Measurements from ENCODE around the gene FER.
"Not testable (repeated sequence)": the region's sequence is repeated elsewhere in the genome, so short reads cannot be mapped to it uniquely, and the experiment has no call there.

FER gene

DNA sequence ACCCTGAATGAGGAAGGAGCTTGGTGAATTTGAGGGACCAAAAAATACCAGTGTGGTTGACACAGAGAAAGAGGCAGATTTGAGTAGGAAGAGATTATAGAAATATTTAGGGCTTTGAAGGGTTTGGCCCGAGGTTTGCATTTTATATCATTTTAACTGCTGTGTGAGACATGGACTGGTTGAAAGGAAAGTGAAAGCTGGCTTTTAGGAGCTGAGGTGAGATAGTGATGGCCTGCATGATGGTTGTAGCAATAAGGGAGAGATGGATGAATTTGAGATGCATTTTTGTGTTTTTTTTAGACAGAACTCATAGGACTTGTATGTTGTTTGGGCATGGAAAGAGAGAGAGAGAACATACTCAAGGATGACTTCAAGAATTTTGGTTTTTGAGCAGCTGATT, 21.7 kb downstream of the FER start:
- no peaks in the 10 kb centered on the region for H3K9me3 Mint-ChIP-seq
- H3K4me3 Mint-ChIP-seq: no peak overlapping the region
- no peak overlapping the region for H3K27ac Mint-ChIP-seq
- peaks cover 7% of the 10 kb centered on the region for H3K4me1 Mint-ChIP-seq
- H3K36me3 Mint-ChIP-seq: peaks cover 7% of the 10 kb centered on the region
- no peaks in the 10 kb centered on the region for H3K27me3 Mint-ChIP-seq

DNA sequence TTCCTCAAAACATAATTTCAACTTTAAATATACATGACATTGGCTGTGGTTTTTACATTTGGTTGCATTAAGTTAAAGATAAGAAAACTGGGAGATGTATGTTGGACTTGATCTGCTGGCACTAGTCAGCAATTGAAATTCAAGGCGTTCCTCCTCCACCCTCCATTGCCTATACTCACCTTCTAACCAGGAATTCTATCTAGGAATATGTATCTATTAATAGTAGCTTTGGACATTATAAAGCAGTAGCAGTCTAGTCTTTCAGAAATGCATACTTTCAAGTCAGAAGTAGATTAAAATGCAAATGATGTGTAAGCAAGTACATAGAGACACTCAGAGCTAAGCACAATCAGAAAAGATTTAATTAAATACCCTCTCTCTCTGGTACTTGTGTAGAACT, 24.9 kb downstream of the FER start:
- Mint-ChIP-seq H3K4me3 (no peak overlapping the region), H3K9me3 (peaks cover 4% of the 10 kb centered on the region), H3K36me3 (peaks cover 9% of the 10 kb centered on the region), H3K4me1 (peaks cover 7% of the 10 kb centered on the region), H3K27ac (no peak overlapping the region), H3K27me3 (no peaks in the 10 kb centered on the region)

DNA sequence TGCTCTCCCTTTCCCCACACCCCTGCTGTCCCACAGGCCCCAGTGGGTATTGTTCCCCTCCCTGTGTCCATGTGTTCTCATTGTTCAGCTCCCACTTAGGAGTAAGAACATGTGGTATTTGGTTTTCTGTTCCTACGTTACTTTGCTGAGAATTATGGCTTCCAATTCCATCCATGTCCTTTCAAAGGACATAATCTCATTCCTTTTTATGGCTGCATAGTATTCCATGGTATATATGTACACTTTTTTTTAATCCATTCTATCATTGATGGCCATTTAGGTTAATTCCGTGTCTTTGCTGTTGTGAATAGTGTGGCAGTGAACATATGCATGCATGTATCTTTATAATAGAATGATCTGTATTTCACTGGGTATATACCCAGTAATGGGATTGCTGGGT, 25.6 kb downstream of the FER start:
- Mint-ChIP-seq H3K4me3 (no peak overlapping the region), H3K27ac (no peak overlapping the region), H3K36me3 (peaks cover 11% of the 10 kb centered on the region), H3K27me3 (no peaks in the 10 kb centered on the region), H3K9me3 (peaks cover 5% of the 10 kb centered on the region), H3K4me1 (peaks cover 7% of the 10 kb centered on the region)

DNA sequence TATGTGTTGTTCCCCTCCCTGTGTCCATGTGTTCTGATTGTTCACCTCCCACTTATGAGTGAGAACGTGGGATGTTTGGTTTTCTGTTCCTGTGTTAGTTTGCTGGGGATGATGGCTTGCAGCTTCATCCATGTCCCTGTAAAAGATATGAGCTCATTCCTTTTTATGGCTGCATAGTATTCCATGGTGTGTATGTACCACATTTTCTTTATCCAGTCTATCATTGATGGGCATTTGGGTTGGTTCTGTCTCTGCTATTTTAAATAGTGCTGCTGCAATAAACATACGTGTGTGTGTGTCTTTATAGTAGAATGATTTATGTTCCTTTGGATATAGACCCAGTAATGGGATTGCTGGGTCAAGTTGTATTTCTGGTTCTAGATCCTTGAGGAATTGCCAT, 26.4 kb downstream of the FER start:
- not testable (repeated sequence) for H3K4me1 Mint-ChIP-seq, H3K9me3 Mint-ChIP-seq, H3K4me3 Mint-ChIP-seq, H3K27ac Mint-ChIP-seq, H3K27me3 Mint-ChIP-seq
- H3K36me3 Mint-ChIP-seq: peaks cover 11% of the 10 kb centered on the region

DNA sequence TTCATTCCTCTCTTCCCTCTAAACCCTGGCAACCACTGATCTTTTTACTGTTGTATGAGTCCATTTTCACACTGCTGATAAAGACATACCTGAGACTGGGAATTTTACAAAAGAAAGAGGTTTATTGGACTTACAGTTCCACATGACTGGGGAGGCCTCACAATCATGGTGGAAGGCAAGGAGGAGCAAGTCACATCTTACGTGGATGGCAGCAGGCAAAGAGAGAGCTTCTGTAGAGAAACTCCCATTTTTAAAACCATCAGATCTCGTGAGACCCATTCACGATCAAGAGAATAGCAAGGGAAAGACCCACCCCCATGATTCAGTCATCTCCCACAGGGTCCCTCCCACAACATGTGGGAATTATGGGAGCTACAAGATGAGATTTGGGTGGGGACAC, 29.9 kb downstream of the FER start:
- not testable (repeated sequence) for H3K27me3 Mint-ChIP-seq, H3K4me3 Mint-ChIP-seq, H3K27ac Mint-ChIP-seq, H3K9me3 Mint-ChIP-seq
- peaks cover 18% of the 10 kb centered on the region for H3K4me1 Mint-ChIP-seq
- H3K36me3 Mint-ChIP-seq: peaks cover 15% of the 10 kb centered on the region

DNA sequence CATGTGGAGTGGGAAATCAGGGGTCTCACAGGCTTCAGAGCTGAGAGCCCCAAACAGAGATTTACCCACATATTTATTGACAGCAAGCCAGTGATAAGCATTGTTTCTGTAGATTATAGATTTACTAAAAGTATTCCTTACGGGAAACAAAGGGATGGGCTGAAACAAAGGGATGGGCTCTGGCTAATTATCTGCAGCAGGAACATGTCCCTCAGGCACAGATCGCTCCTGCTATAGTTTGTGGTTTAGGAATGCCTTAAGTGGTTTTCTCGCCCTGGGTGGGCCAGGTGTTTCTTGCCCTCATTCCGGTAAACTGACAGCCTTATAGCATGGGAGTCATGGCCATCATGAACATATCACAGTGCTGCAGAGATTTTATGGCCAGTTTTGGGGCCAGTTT, 36.9 kb downstream of the FER start:
- Mint-ChIP-seq H3K4me1 (peaks cover 36% of the 10 kb centered on the region), H3K36me3 (peaks cover 27% of the 10 kb centered on the region)
- H3K9me3 Mint-ChIP-seq, H3K27me3 Mint-ChIP-seq, H3K27ac Mint-ChIP-seq, H3K4me3 Mint-ChIP-seq: not testable (repeated sequence)

DNA sequence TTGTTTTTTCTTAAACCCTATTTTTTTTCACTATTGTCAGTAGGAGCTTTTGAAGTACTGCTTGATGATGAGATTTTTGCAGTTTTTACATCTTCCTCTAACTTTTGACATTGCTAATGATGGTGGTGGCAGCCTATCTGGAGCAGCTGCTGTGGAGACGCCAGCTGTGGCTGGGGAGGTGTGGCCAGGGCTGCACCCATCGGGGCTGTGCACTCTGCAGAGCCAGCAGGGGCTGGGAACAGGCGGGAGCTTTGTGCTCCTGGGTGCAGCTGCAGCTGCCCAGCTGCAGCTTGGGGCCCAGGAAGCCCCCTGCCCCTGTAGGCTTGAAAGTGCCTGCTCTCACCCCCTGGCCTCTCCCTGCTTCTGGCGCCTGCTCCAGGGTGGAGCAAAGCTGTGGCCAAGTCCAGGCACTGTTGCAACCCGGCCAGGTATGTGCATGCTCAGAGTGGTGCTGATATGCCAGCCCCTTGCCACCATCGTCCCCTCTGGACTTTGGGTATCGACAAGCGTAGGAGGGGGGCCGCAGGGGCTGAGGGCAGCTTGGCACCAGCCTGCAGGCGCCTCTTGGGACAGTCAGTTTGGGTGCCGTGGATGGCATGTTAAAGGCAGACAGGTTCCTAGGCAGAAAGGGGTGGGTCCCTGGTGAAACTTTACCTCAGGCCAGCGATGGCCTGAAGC, 39.2 kb downstream of the FER start:
- no peak overlapping the region for H3K27ac Mint-ChIP-seq
- peaks cover 27% of the 10 kb centered on the region for H3K36me3 Mint-ChIP-seq
- H3K27me3 Mint-ChIP-seq: no peaks in the 10 kb centered on the region
- H3K4me1 Mint-ChIP-seq: peaks cover 38% of the 10 kb centered on the region
- no peaks in the 10 kb centered on the region for H3K9me3 Mint-ChIP-seq
- no peak overlapping the region for H3K4me3 Mint-ChIP-seq

DNA sequence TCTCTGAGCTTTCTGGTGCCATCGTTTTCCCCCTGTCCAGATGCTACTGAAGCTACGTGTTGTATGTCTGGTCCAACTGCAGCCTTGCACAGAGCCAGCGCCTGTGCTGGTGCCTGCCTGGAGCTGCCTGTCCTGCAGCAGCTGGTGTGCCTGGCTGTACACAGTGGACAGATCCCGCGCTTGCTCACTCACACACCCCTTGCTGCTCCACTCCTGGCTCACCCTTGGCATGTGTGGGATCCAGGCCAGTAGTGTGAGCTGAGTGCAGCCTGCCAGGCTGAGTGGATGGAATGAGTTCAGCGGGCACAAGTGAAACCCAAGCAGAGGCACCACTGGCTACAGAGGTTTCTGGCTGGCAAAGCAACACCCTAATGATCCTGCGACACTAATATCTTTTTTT, 40.4 kb downstream of the FER start:
- Mint-ChIP-seq H3K36me3 (peaks cover 23% of the 10 kb centered on the region), H3K4me1 (peaks cover 31% of the 10 kb centered on the region), H3K4me3 (no peak overlapping the region), H3K9me3 (peaks cover 3% of the 10 kb centered on the region), H3K27ac (no peak overlapping the region), H3K27me3 (no peaks in the 10 kb centered on the region)

DNA sequence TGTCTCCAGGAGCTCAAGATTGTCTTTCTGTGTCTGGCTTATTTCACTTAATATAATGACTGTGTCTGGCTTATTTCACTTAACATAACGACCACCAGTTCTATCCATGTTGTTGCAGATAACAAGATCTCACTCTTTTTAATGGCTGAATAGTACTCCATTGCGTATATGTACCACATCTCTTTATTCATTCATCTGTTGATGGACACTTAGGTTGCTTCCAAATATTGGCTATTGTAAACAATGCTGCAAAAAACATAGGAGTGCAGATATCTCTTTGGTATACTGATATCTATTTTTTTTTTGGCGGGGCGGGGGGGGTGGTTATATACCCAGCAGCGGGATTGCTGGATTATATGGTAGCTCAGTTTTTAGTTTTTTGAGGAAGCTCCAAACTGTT, 45.5 kb downstream of the FER start:
- H3K9me3 Mint-ChIP-seq: peaks cover 8% of the 10 kb centered on the region
- peaks cover 23% of the 10 kb centered on the region for H3K36me3 Mint-ChIP-seq
- peaks cover 20% of the 10 kb centered on the region for H3K4me1 Mint-ChIP-seq
- H3K27me3 Mint-ChIP-seq: no peaks in the 10 kb centered on the region
- H3K4me3 Mint-ChIP-seq: no peak overlapping the region
- H3K27ac Mint-ChIP-seq: no peak overlapping the region

DNA sequence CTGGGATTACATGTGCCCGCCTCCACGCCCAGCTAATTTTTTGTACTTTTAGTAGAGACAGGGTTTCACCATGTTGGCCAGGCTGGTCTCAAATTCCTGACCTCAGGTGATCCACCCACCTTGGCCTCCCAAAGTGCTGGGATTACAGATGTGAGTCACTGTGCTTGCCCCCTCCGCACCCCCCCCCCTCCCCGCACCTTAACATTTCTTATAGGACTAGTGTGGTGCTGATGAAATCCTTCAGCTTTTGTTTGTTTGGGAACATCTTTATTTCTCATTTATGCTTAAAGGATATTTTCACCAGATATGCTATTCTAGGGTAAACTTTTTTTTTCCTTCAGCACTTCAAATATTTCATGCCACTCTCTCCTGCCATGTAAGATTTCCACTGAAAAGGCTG, 46.7 kb downstream of the FER start:
- Mint-ChIP-seq H3K4me1 (peaks cover 20% of the 10 kb centered on the region), H3K36me3 (peaks cover 20% of the 10 kb centered on the region)
- not testable (repeated sequence) for H3K9me3 Mint-ChIP-seq, H3K27me3 Mint-ChIP-seq, H3K27ac Mint-ChIP-seq, H3K4me3 Mint-ChIP-seq

DNA sequence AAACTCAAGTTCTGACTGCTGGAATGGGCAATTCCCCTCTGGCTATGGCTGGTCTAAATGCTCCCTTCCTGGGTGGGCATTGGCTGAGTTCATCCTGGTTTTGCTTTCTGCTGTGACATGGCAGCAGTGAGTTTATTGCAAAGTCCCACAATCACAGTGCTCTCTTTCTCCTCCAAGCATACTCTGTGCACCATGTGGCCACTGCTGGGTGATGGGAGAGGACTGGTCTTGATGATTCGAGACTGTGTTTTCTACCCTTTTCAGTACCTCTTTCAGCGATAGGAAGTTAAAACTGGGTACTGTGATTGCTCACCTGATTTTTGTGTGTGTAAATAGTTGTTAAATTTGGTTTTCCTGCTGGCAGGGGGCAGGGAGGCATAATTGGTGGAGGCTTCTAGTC, 49.7 kb downstream of the FER start:
- Mint-ChIP-seq H3K4me1 (peaks cover 8% of the 10 kb centered on the region), H3K27me3 (no peaks in the 10 kb centered on the region), H3K4me3 (no peak overlapping the region)

DNA sequence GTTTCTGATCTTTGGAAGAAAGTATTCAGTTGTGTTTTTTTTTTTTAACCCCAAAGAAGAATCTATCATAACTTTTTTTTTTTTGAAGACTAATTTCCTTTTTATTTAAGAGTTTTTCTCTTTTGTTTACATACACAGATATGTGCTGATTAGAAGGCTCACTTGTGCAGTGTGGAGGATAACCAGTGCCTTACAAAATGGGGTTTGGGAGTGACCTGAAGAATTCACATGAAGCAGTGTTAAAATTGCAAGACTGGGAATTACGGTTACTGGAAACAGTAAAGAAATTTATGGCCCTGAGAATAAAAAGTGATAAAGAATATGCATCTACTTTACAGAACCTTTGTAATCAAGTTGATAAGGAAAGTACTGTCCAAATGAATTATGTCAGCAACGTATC, 50.3 kb downstream of the FER start:
- peaks cover 31% of the 10 kb centered on the region for H3K36me3 Mint-ChIP-seq
- H3K27ac Mint-ChIP-seq: no peak overlapping the region
- H3K4me1 Mint-ChIP-seq: peaks cover 8% of the 10 kb centered on the region
- H3K27me3 Mint-ChIP-seq: no peaks in the 10 kb centered on the region
- peaks cover 7% of the 10 kb centered on the region for H3K9me3 Mint-ChIP-seq
- no peak overlapping the region for H3K4me3 Mint-ChIP-seq

More for the DNA sequence above, 49.7 kb downstream of the FER start:
- peaks cover 8% of the 10 kb centered on the region for H3K9me3 Mint-ChIP-seq
- H3K27ac Mint-ChIP-seq: no peak overlapping the region
- peaks cover 30% of the 10 kb centered on the region for H3K36me3 Mint-ChIP-seq

DNA sequence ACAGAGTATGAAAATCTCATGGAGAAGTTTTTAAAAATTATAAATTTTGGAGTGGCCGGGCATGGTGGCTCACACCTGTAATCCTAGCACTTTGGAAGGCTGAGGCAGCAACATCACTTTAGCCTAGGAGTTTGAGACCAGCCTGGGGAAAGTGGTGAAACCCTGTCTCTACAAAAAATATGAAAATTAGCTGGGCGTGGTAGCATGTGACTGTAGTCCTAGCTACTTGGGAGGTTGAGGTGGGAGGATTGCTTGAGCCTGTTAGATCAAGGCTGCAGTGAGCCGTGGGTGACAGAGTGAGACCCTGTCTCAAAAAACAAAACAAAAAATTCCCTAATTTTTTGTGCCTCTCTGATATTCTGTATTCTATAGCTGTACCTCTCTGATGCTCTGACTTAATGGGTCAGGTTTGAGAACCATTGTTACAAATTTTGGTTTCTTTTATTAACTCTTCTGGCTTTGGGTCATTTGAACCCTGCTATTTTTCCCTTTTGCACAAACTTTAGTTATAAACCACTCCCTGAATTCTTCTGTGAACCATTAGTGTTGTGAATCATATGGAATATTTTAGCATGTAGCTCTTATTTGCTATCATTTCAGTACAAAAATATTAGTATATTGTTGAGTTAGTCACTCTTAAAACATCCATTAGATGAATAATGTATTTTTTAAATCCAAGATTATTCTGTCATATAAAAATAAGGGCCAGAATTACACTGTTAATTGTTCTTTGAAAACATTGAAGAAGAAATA, 51.0 kb downstream of the FER start:
- Mint-ChIP-seq H3K27me3 (no peaks in the 10 kb centered on the region), H3K4me1 (peaks cover 8% of the 10 kb centered on the region), H3K36me3 (peaks cover 34% of the 10 kb centered on the region), H3K4me3 (no peak overlapping the region), H3K27ac (no peak overlapping the region), H3K9me3 (peaks cover 2% of the 10 kb centered on the region)

DNA sequence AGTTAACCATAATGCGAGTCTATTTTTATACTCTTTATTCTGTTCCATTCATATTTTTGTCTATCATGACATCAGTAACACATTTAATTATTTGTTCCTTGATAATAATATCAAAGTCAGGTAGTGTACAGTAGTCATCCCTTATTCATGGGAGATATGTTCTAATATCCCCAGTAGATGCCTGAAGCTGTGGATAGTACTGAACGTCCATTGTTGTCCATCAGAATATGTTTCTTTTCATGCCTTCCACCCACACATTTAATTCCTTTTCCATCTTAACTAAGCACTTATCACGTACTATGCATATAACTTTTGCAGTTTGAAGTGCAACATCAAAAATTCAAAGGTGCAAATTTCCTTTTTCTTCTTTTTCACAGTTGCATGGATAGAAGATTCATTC, 53.6 kb downstream of the FER start:
- Mint-ChIP-seq H3K4me3 (no peak overlapping the region), H3K27me3 (no peaks in the 10 kb centered on the region), H3K9me3 (peaks cover 5% of the 10 kb centered on the region), H3K36me3 (peaks cover 32% of the 10 kb centered on the region), H3K4me1 (peaks cover 8% of the 10 kb centered on the region), H3K27ac (peak overlapping the region; percentile 38)

DNA sequence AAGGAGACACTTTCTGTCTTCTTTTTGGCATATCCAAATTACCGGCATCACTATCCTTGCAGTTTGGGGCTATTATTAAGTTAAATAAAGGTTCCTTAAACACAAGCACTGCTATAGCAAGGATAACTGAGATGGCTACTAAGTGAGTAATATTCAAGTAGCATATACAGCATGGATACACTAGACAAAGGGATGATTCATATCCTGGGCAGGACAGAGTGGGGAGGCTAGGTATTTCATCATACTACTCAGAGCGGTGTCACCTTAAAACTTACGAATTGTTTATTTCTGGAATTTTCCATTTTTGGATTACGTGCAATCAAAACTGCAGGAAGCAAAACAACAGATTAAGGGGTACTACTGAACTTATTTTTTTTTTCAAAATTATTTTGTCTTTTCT, 54.1 kb downstream of the FER start:
- Mint-ChIP-seq H3K27me3 (no peaks in the 10 kb centered on the region), H3K36me3 (peaks cover 35% of the 10 kb centered on the region), H3K27ac (peak overlapping the region; percentile 38), H3K4me3 (no peak overlapping the region), H3K9me3 (peaks cover 8% of the 10 kb centered on the region), H3K4me1 (peaks cover 8% of the 10 kb centered on the region)

DNA sequence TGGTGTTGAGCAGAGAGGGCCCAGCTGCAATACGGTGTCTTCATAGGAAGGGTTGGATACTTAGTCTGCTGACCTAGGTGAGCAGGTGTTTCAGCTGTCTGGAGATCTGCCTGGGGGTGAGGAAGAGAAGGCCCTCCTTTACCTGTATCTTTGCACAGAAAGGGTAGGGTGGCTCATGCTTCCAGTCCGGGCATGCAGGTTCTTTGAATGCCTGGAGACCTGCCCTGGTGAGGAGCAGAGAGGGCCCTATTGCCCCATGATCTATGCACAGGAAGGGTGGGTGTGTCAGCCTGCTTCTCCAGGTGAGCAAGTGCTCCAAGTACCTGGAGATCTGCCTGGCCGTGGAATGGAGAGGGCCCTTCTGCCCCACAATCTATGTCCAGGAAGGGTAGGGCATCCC, 63.0 kb downstream of the FER start:
- peaks cover 23% of the 10 kb centered on the region for H3K36me3 Mint-ChIP-seq
- peaks cover 19% of the 10 kb centered on the region for H3K9me3 Mint-ChIP-seq
- no peak overlapping the region for H3K4me3 Mint-ChIP-seq
- H3K27ac Mint-ChIP-seq: no peak overlapping the region
- no peaks in the 10 kb centered on the region for H3K27me3 Mint-ChIP-seq
- peaks cover 10% of the 10 kb centered on the region for H3K4me1 Mint-ChIP-seq

DNA sequence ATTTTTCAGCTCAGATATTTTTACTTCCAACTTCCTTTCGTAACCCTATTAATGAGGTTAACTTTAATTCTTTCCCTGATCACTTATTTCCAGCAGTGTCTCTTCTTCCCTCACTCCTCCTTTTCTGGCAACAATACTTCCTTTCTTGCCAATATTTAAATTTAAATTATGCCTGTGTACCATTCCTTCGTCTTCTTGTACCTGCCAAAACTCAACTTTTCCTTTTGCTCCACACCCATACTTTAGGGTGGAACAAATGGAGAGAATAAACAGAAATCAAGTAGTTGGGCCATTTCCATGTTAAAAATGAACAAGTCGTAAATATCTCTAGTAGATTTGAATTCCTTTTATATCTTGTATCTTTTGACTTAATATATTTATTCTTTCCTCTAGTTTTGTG, 66.0 kb downstream of the FER start:
- no peak overlapping the region for H3K4me3 Mint-ChIP-seq
- no peak overlapping the region for H3K27ac Mint-ChIP-seq
- H3K27me3 Mint-ChIP-seq: no peaks in the 10 kb centered on the region
- H3K36me3 Mint-ChIP-seq: peaks cover 7% of the 10 kb centered on the region
- no peaks in the 10 kb centered on the region for H3K9me3 Mint-ChIP-seq
- peaks cover 9% of the 10 kb centered on the region for H3K4me1 Mint-ChIP-seq

Measured in activated naive CD4-positive, alpha-beta T cell treated with anti-CD3 and anti-CD28 coated beads, Interleukin-2, amount 50 U/mL, for 24 hours (primary cell).